ENCODE measurements around the gene LBH.

GRCh38 chr2:30283931-30284565, 52.7 kb downstream of the LBH start:
- TF ChIP-seq POLR2A (IDR thresholded peaks at IDR 0.05), result no peak
- TF ChIP-seq, protein P1, sequence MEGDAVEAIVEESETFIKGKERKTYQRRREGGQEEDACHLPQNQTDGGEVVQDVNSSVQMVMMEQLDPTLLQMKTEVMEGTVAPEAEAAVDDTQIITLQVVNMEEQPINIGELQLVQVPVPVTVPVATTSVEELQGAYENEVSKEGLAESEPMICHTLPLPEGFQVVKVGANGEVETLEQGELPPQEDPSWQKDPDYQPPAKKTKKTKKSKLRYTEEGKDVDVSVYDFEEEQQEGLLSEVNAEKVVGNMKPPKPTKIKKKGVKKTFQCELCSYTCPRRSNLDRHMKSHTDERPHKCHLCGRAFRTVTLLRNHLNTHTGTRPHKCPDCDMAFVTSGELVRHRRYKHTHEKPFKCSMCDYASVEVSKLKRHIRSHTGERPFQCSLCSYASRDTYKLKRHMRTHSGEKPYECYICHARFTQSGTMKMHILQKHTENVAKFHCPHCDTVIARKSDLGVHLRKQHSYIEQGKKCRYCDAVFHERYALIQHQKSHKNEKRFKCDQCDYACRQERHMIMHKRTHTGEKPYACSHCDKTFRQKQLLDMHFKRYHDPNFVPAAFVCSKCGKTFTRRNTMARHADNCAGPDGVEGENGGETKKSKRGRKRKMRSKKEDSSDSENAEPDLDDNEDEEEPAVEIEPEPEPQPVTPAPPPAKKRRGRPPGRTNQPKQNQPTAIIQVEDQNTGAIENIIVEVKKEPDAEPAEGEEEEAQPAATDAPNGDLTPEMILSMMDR (IDR thresholded peaks at IDR 0.05), result no peak

Data from lower leg skin (tissue), 3 donors.